ENCODE data around the gene KRAS. TPM values are rescaled to one million over a fixed set of nuclear protein-coding genes. Genes with fewer than 3 reads are reported as not detected.

Gene KRAS
- total and polyA plus RNA-seq, 2 of the 4 experiments (the other 2 are of a cell fraction), result 9.3 to 10.7 TPM

GRCh38 chr12:25287610-25288009 is 36.9 kb upstream of the KRAS start:
- Histone ChIP-seq H2BK20ac (ENCODE audit: low read depth, low read length) (no peak overlapping the region), H3K27ac (ENCODE audit: insufficient read depth, low read length) (no peak overlapping the region), H2AK5ac (ENCODE audit: low read depth, low read length) (no peak overlapping the region), H3K14ac (replicated peaks; ENCODE audit: low read depth, low read length) (no peak overlapping the region), H3K9me3 (ENCODE audit: control insufficient read depth, insufficient read depth, low read length) (no peaks in the 10 kb centered on the region), H2BK5ac (ENCODE audit: low read depth, low read length, poor library complexity, severe bottlenecking) (no peak overlapping the region), H2BK15ac (ENCODE audit: low read depth, low read length) (no peak overlapping the region), H3K4me2 (ENCODE audit: low read depth, low read length) (no peak overlapping the region), H2AK9ac (replicated peaks; ENCODE audit: low read depth, low read length, poor library complexity) (no peak overlapping the region), H3K27me3 (ENCODE audit: control insufficient read depth, insufficient read depth, low read length) (no peaks in the 10 kb centered on the region), H3K18ac (ENCODE audit: low read depth, low read length) (no peak overlapping the region), H3K79me1 (ENCODE audit: low read depth in 1 of 2, low read length in 2 of 2) (no peaks in the 10 kb centered on the region), H2AFZ (replicated peaks; ENCODE audit: low read length, poor library complexity) (no peak overlapping the region), H3K56ac (ENCODE audit: extremely low read depth, insufficient read depth, low read length) (no peak overlapping the region), H3K23ac (ENCODE audit: low read depth, low read length) (no peak overlapping the region), H3K4ac (ENCODE audit: low read depth, low read length) (no peak overlapping the region), H3K9ac (ENCODE audit: low read depth, low read length) (no peak overlapping the region), H2BK120ac (ENCODE audit: low read depth, low read length) (no peak overlapping the region), H4K5ac (ENCODE audit: low read depth, low read length) (no peak overlapping the region), H4K20me1 (ENCODE audit: insufficient read depth, low read length) (no peaks in the 10 kb centered on the region), H4K8ac (ENCODE audit: low read depth in 2 of 2, low read length in 2 of 2) (no peak overlapping the region), H3K9me1 (ENCODE audit: insufficient read depth, low read length) (no peaks in the 10 kb centered on the region), H4K91ac (ENCODE audit: insufficient read depth, low read depth, low read length) (no peak overlapping the region), H3K4me3 (ENCODE audit: insufficient read depth, low read depth, low read length) (no peak overlapping the region), H3K4me1 (ENCODE audit: control insufficient read depth, insufficient read depth, low read length) (no peaks in the 10 kb centered on the region), H3K36me3 (ENCODE audit: control insufficient read depth, insufficient read depth, low read length) (no peaks in the 10 kb centered on the region)
- in situ Hi-C loops (cut with MboI; ENCODE audit: low sequenced_read_pairs) (no loop called here), intact Hi-C loops (cut with micrococcal nuclease) (no loop called here), dilution Hi-C loops (cut with HindIII; ENCODE audit: low sequenced_read_pairs, unreplicated experiment) (no loop called here)
- TF ChIP-seq CEBPB (IDR thresholded peaks at IDR 0.05; ENCODE audit: low read depth, low read length), result no peak
- TF ChIP-seq RAD21 (IDR thresholded peaks at IDR 0.05; ENCODE audit: low read length), result no peak
- ATAC-seq (ENCODE audit: low read depth) (no peak), DNase-seq (no peak)
- ChIA-PET CTCF (interaction anchor here (0.5 kb wide), 1 partner anchor 15 kb away, joined by 4 read pairs; no protein-coding TSS in a partner anchor), POLR2A (ENCODE audit: unreplicated experiment) (no interaction called here)
- BruUV-seq (replicated peaks), result no TSS peak
- 83% methylated on average over 2 of the region's 2 CpGs; no CpG with 5 or more reads in 1 of the 2 experiments for WGBS, 2 experiments (ENCODE audit: extremely low coverage in 2 of 2, insufficient read length in 1 of 2)
